HS-5 (cell line): Measurements from ENCODE around the gene METAP1.
"Not testable (repeated sequence)": the region's sequence is repeated elsewhere in the genome, so short reads cannot be mapped to it uniquely, and the experiment has no call there.

Experiments used
- DNase-seq: peaks from one replicate; pipeline ENCODE4 v3.0.0-alpha.2; 2012; ENCODE audit warnings: low read depth

Gene METAP1

DNA sequence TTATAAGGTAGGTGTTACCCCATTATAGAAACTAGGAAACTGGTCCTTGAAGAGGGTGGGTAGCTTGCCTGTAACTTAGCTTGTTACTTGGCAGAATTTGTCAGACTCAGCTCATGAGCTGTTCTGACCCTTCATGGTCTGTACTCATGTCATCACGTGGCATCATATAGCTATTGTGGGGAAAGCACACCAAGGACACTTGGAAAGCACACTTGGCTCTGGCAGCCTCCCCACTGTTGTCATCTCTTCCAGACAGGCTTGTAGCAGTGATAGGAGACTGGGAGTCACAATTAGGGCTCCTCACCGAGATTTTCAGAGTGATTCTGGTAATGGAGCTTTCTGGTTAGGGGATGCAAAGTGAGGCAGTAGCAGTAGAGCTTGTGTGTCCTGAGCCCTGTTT lies 62.7 kb downstream of the METAP1 start:
- DNase-seq, result no peak

DNA sequence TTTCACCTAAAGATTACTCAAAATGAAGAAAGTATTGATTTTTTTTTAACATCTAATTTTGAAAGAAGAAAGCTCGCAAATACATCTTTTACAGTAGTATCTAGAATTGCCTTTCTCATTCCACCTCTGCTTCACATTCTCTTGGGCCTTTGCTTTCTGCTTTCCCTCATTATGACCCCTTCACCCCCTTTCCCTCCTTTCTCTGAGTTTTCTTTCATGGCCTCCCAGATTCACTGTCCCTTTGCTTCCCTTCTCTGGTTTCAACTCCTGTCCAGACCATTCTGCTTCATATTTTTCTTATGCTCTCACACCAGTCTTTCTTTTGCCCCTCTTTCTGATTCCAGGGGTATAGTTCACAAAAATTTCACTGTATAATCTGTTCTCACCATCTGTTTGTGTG lies 64.0 kb downstream of the METAP1 start:
- DNase-seq, result no peak

DNA sequence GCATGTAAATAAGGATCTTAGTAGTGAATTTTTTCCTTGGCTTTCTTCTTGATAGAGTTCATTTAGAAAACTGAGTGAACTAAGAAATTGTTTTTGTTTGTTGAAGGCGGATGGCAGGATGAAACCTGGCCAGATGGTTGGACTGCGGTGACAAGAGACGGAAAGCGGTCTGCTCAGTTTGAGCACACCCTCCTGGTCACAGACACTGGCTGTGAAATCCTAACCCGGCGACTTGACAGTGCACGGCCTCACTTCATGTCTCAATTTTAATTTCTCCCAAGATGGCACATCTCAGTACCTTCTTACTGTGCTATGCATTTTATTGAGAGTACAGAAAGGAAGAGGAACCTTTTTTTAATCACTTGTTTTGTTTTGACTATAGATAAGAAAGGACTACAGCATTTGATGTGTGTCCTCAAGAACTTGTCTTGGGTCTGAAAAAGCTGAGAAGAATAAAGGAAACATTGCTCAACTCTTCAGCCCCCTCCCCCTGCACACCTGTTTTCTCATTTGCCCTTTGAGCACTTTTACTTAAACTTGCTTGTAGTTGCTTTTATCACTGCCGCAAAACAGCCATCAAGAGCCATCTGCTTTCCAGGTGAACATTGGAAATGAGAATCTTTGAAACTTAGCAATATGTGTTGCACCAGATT lies 65.7 kb downstream of the METAP1 start:
- DNase-seq, result no peak

DNA sequence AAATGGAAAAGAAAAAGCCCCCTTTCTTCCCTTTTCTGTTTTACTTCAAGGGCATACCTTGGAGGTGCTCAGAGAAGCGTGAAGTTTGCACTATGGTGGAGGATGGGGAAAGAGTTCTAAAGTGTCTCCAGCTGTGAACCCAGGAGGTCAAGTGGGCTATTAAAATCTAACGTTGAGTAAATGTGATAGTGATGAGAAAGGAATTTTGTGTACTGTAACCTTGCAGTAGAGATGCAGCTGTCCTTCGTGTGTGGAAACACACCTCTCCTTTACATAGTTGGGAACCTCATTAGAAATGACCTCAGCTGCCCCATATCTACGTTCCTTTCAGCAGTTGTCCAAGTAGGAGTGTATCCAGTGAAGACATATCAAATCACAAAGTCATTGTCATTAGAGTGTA lies 66.6 kb downstream of the METAP1 start:
- peak; percentile 18 for DNase-seq

DNA sequence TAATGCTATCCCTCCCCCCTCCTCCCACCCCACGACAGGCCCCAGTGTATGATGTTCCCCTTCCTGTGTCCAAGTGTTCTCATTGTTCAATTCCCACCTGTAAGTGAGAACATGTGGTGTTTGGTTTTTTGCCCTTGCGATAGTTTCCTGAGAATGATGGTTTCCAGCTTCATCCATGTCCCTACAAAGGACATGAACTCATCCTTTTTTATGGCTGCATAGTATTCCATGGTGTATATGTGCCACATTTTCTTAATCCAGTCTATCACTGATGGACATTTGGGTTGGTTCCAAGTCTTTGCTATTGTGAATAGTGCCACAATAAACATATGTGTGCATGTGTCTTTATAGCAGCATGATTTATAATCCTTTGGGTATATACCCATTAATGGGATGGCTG lies 70.0 kb downstream of the METAP1 start:
- not testable (repeated sequence) for DNase-seq

DNA sequence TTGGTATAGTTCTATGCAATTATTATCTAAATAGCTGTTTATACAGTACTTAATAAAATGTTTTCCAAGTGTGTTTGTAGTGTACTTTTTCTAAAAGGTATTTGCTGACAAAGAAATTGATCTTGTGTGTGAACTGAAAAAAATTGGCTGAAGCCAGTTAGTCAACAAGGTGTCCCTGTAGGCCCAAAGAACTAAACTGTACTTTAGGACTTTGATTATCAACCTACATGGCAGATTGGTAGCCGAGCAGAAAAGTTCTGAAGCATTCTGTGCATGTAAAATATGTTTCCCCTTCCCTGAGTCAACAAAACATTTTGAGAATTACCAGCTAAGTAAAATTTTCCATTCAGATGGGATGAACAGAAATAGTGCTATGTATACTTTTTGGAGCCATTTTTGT lies 72.1 kb downstream of the METAP1 start:
- DNase-seq, result no peak

DNA sequence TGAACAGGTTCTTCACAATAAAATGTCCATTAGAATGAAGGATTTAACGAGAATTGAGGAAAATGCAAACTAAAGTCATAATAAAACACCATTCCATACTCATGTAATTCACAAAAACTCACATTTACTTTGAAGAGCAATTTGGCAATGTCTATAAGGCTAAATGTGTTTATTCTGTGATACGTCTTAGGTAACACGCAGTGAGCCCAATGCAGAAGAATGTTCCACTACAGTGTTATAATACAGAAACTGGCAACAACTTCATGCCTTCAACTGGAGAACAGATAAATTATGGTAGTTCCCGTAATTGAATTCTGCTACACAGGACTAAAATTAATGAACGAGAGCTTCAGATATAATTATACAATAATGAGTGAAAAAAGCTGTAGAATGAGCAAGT lies 75.6 kb downstream of the METAP1 start:
- no peak for DNase-seq

DNA sequence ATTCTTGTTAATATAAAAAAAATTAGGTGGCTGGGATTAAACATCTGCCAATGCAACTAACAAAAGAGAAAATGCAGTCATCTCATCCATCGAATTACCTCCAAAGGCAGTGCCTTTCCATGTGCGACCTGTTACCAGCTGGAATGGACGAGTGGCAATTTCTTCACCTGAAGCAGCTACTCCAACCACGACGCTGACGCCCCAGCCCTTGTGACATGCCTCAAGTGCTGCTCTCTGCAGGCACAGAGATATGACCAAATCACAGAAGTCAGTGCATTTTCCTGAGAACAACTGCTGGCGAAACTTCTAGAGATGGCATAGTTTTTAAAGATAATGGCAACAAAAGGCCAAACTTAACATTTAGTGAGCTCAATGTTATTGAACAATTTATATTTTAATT lies 79.3 kb downstream of the METAP1 start:
- DNase-seq, result no peak

DNA sequence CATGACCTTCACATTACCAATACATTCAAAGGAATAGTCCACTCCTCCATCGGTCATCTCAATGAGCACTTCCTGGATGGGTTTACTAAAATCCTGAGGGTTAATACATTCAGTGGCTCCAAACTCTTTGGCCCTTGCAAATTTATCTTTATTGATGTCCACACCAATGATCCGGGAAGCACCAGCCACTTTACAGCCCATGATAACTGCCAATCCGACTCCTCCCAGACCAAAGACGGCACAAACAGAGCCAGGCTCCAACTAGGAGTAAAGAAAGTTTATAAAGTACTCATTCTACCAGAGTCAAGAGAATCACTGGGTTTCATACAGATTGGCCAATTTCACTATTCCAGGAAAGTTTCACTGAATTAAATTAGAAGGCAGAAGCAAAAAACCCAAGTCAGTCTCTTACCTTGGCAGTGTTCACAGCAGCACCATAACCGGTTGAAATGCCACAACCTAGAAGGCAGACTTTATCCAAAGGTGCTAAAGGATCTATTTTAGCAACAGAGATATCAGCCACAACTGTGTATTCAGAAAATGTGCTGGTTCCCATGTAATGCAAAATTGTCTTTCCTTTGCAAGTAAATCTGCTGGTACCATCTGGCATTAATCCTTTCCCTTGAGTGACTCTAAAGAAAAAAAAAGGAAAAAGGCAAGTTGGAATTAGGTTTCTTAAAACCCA lies 80.9 kb downstream of the METAP1 start:
- no peak for DNase-seq

DNA sequence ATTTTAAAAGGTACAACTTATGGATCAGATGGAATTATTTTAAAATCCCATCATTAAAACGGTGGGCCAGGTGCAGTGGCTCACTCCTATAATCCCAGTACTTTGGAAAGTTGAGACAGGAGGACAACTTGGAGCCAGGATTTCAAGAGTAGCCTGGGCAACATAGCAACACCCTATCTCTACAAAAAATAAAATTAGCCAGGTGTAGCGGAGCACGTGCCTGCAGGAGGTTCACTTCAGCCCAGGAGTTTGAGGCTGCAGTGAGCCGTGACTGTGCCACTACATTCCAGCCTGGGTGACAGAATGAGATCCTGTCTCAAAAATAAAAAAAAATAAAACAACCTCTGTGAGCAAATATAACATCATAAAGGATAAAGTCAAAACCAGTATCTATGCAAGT lies 81.7 kb downstream of the METAP1 start:
- DNase-seq, result no peak

DNA sequence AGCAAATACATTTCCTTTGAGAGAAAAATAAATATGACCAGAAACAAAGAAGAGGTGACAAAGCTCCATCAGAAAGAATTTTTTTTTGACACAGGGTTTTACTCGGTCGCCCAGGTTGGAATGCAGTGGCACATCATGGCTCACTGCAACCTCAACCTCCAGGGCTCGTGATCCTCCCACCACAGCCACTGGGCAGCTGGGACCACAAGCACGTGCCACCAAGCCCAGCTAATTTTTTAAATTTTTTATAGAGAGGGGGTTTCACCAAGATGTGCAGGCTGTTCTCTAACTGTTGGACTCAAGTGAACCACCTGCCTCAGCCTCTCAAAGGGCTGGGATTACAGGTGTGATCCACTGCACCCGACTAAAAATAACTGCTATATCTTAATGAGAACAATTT lies 82.8 kb downstream of the METAP1 start:
- DNase-seq, result no peak

DNA sequence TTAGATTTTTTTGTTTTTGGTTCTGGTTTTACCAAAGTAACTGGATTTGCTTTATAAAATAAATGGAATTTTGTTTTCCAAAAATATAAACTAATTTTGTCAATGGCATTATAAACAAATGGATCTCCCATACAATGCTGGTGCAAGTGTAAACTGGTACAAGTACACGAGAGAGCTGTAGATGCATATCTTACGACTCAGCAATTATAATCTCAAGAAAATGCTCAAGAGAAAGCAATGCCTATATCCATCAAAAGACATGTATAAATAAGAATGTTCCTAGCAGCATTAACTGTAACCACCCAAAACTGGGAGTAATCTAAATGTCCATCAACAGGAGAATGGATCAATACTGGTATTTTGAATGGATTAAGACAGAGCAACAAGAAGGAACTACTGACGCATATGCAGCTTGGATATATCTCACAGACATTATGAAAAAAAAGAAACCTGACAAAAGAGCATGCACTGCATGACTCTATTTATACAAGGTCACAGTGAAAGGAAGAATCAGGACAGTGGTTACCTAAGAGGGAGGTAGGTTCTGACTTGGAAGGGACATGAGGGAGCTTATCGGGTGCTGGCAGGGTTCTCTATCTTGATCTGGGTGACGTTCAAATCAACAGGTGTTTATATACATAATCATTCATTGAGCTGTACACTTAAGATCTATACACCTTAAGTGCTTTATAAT lies 83.6 kb downstream of the METAP1 start:
- DNase-seq, result no peak

DNA sequence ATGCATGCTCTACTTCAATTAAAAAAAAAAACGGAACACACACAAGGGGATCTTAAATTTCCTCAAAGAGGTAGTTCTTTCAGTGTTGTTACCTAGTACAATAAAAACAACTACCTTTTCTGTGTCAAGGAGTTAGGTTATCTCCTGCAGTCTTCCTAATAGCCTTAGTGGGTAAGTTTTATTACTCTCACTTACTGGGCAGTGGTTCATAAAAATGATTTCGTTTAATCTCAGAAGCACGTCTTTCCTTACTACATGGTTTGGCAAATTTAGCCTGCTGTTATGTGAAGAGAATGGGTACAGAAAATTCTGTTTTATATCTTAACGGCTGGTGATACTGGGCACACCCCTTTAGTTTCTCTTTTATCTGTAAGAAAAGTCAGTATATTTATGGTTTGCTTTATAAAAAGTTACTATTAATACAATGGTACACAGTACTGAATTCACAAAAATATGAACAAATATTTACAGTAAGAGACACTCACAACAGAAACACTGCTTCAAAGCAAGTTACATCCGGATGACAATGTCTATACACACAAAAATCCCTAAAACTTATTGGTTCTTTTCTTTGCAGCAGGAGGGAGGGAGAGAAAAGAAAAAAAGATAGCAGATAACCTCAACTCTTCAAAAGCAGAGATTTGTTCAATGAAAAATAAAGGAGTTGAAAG lies 84.2 kb downstream of the METAP1 start:
- no peak for DNase-seq

DNA sequence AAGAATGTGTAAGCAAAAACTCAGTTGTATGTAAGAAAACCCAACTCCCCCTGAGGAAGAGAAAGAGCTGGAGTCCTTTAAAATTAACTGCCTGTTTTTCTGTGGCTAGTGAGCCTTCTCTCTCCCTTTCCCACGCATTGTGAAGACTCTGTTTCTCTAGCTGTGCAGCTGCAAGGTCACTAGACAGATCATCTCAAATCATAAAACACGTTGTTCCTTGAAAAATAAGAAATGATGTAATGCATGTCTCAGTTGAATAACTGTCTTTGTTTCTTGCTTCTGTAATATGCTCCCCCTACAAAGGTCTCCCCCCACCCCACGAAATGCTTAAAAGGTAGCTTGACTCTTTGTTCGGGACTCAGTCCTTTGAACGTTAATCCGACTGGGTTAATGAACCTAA lies 85.3 kb downstream of the METAP1 start:
- not testable (repeated sequence) for DNase-seq

DNA sequence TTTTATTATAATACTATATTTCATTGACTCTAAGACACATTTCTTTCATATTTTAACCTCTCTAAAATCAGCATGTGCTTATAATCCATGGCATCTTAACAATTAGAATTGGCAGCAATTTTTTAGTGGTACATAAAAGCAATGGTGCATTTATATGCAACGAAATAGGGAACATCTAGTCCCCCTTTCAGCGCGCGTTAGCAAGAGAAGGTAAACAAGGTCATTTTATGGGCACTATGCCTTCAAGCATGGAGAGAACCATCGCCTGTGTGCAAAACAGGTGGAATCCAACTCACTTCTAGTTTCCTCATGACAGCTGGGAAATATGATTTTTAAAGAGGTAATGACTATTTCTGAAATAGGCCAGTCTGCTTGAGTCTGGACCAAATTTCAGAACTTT lies 86.7 kb downstream of the METAP1 start:
- no peak for DNase-seq

DNA sequence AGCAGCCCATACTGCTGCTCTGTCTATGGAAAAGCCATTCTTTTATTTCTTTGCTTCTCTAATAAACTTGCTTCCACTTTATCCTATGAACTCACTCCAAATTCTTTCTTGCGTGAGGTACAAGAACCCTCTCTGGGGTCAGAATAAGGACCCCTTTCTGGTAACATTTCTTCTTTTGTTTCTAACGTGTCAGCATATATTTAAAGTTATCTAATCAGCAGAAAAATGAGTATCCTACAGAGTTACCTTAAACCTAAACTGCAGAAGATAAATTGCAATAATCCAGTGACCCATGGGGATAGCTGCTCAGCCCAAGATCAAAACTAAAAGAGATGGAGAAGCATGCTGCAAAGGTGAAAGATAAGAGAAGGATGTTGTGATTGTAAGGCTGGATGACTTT lies 89.1 kb downstream of the METAP1 start:
- DNase-seq, result no peak

DNA sequence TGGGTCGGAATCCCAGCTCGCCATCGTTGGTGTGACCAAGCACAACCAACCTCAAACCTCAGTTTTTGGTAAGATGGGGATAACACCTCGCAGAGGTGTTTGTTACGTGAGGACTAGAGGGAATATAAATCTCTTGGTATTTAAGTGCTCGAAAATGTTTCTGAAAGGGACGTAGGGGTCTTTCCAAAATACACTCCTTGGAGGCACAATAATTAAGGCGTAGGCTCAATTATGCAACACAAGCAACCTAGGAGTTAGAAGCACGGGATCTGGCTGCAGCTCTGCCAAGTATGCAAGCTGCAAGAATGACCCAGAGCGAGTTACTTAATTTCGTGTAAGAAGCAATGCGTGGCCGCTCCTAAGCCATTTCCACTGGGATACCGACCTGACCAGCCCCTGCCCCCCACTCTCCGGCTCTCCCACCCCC lies 92.5 kb downstream of the METAP1 start:
- DNase-seq, result no peak

DNA sequence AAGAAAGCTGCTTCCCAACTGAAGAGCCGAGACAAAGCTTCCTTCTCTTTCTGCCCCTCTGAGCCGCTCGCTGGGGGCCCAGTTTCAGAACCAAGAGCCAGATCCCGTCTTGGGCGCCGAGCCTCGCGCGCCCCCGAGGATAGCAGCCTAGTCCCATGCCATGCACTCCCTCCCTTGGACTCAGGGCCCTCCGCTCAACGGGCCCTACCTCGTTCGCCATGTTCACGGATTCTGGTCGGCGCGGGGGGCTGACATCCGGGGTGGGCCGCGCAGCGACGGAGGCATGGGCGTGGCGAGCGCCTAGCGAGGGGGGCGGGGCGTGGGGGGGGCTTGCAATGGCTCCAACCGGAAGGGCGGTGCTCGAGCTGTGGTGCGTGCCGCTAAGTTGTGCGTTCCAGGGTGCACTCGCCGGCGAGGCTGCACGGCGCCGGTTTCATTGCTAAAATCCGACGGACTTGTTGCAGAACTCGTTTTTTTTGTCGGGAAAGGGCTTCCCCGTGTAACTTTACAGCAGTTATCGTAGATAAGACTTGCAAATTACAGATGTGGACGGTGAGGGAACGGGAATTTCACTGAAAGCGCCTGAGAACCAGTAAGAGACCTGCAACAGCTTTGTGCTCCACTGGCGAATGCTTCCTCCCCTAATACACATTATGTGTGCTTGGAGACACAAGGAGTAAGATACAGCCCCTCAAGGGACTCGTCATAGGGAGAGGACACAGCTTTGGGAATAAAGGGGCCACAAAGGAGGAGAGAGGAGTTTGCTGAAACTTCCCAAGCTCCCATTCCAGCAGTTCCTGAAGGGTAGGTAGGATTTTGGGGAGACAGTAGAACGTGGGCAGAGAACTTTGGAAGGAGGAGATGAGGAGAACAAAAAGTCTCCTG lies 93.2 kb downstream of the METAP1 start, which contains the start of gene ADH5:
ADH5 (minus strand) TSS at position 308 of the 885 bp plus-strand sequence; CDS start at position 220, 88 bp downstream.
- peak; percentile 40 for DNase-seq

DNA sequence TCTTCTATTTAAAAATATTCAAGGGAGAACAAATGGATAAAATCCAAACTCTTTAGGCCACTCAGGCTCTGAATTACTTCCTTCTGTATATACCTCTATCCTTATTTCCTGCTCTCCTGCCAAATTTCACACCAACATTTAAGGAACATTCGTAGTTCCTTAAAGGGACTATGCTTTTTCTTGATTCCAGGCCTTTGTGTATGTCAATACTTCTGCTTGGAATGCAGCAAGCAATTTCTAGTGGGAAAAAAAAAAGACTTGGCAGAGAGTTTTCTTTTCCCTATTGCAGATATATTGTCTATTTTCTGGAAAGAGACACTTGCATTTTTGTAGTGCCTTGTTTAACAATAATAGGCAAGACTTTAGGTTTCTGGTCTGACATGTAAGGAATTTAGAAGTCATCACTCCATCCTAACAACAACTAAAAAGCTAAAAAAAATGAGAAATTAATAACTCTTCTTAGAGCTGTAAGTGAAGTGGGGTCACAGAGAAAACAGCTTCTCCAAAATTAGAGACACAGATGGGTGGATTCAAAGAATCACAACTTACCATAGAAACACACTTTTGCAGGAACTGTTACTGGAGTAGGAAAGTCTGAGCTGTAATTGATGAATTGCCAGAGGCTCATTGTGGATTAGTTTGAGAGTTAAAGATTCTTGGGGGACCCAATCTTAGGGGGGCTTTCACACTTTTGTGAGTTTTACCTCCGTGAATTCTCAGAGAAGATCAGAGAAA lies 95.1 kb downstream of the METAP1 start:
- DNase-seq, result no peak

DNA sequence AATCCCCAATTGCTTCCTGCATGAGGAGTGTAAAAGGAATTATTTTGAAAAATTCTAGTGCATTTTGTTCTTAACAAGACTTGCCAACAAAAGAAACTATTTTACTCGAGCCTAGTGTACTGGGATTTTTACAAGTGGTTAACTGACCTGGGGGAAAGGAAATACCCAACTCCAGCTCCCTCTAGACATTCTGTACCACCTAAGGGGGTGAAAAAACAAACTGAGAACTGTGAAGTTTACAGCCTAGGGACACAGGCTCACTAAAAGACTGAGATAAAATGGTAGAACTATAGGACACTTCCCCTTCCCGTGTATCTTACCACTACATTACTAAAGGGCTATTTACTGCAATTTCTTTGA lies 95.7 kb downstream of the METAP1 start:
- no peak for DNase-seq

DNA sequence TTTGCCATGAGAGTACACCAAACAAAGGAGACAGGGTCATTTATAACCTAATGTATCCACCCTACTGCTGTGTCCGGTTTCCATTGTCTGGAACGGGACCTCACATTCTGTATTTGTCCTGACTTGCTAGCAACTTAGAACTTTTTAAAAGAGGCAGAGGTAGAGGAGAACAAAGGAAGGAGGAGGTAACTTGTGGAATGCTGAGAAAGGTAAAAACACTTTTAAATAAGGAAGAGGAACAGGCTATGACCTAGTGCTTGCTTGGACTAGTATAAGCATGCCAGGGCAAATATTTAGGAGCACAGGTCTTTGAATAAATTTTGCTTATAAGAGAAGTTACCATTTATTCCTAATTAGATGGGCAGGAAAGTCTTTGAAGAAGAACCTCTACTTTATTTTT lies 96.3 kb downstream of the METAP1 start:
- not testable (repeated sequence) for DNase-seq
